ENCODE measurements around the gene CHRNE.
"Not testable (repeated sequence)": the region's sequence is repeated elsewhere in the genome, so short reads cannot be mapped to it uniquely, and the experiment has no call there.

The CHRNE gene

GRCh38 chr17:4887581-4887980 is 15.3 kb downstream of the CHRNE start:
- no peak for DNase-seq (ENCODE audit: low read depth)

GRCh38 chr17:4886830-4887229 is 16.1 kb downstream of the CHRNE start:
- DNase-seq (ENCODE audit: low read depth) = no peak

- no peak for DNase-seq (ENCODE audit: low read depth)
Observed at GRCh38 chr17:4884489-4884888, 18.4 kb downstream of the CHRNE start.

- peak; percentile 44 for DNase-seq (ENCODE audit: low read depth)
Observed at GRCh38 chr17:4881761-4882555, 20.9 kb downstream of the CHRNE start.

GRCh38 chr17:4880857-4881256 is 22.0 kb downstream of the CHRNE start:
- no peak for DNase-seq (ENCODE audit: low read depth)

GRCh38 chr17:4879601-4880000 is 23.3 kb downstream of the CHRNE start:
- DNase-seq (ENCODE audit: low read depth) = no peak

- DNase-seq (ENCODE audit: low read depth) = no peak
Observed at GRCh38 chr17:4877089-4877488, 25.8 kb downstream of the CHRNE start.

- no peak for DNase-seq (ENCODE audit: low read depth)
Observed at GRCh38 chr17:4872786-4873185, 30.1 kb downstream of the CHRNE start.

- DNase-seq (ENCODE audit: low read depth) = no peak
Observed at GRCh38 chr17:4870855-4871254, 32.0 kb downstream of the CHRNE start.

- DNase-seq (ENCODE audit: low read depth) = not testable (repeated sequence)
Observed at GRCh38 chr17:4869058-4869998, 33.6 kb downstream of the CHRNE start.

GRCh38 chr17:4867535-4867934 is 35.4 kb downstream of the CHRNE start:
- DNase-seq (ENCODE audit: low read depth) = not testable (repeated sequence)

GRCh38 chr17:4863321-4863720 is 39.6 kb downstream of the CHRNE start:
- no peak for DNase-seq (ENCODE audit: low read depth)

GRCh38 chr17:4862720-4863119 is 40.2 kb downstream of the CHRNE start:
- no peak for DNase-seq (ENCODE audit: low read depth)

GRCh38 chr17:4861052-4861451 is 41.8 kb downstream of the CHRNE start:
- no peak for DNase-seq (ENCODE audit: low read depth)

- no peak for DNase-seq (ENCODE audit: low read depth)
Observed at GRCh38 chr17:4860651-4861050, 42.2 kb downstream of the CHRNE start.

- DNase-seq (ENCODE audit: low read depth) = no peak
Observed at GRCh38 chr17:4859816-4860625, 42.9 kb downstream of the CHRNE start.

- no peak for DNase-seq (ENCODE audit: low read depth)
Observed at GRCh38 chr17:4858882-4859260, 44.0 kb downstream of the CHRNE start.

- no peak for DNase-seq (ENCODE audit: low read depth)
Observed at GRCh38 chr17:4858068-4858881, 44.6 kb downstream of the CHRNE start.

GRCh38 chr17:4857347-4857746 is 45.6 kb downstream of the CHRNE start:
- not testable (repeated sequence) for DNase-seq (ENCODE audit: low read depth)

- DNase-seq (ENCODE audit: low read depth) = no peak
Observed at GRCh38 chr17:4856937-4857314, 46.0 kb downstream of the CHRNE start.

GRCh38 chr17:4856271-4856936 is 46.5 kb downstream of the CHRNE start:
- no peak for DNase-seq (ENCODE audit: low read depth)

Data from activated gamma-delta T cell treated with anti-CD3 and anti-CD28 coated beads, Interleukin-2, amount 50 U/mL, for 16 hours (primary cell).